GM21367 (cell line): Measurements from ENCODE around the gene WNT8B.

Source experiments
- ATAC-seq: cut with Tn5 transposase; IDR thresholded peaks from one replicate; pipeline ENCODE4 v1.9.1; 2021; ENCODE audit not compliant: unreplicated experiment

The WNT8B gene

GRCh38 chr10:100462709-100463108 is at the start of gene WNT8B:
TSS of gene WNT8B (plus strand) at chr10:100463009. CDS start at chr10:100463169, 160 bp downstream.
- no peak for ATAC-seq

- ATAC-seq, result no peak
These were observed 49.6 kb upstream of the WNT8B start for GRCh38 chr10:100413173-100413572.

GRCh38 chr10:100419911-100420449 is 42.8 kb upstream of the WNT8B start:
- no peak for ATAC-seq

- no peak for ATAC-seq
These were observed 35.4 kb upstream of the WNT8B start for GRCh38 chr10:100427374-100427773.

- peak; percentile 51 for ATAC-seq
These were observed 29.3 kb upstream of the WNT8B start for GRCh38 chr10:100433253-100434240.

GRCh38 chr10:100436255-100436654 is 26.6 kb upstream of the WNT8B start:
- no peak for ATAC-seq

GRCh38 chr10:100438674-100439315 is 24.0 kb upstream of the WNT8B start:
- ATAC-seq, result no peak

- ATAC-seq, result no peak
These were observed 20.3 kb upstream of the WNT8B start for GRCh38 chr10:100442548-100442947.

GRCh38 chr10:100446130-100446761 is 16.6 kb upstream of the WNT8B start:
- ATAC-seq, result no peak

GRCh38 chr10:100447663-100448062 is 15.1 kb upstream of the WNT8B start:
- ATAC-seq, result no peak

GRCh38 chr10:100448951-100449350 is 13.9 kb upstream of the WNT8B start:
- no peak for ATAC-seq

GRCh38 chr10:100468322-100468721 is 5.5 kb downstream of the WNT8B start:
- ATAC-seq, result no peak

GRCh38 chr10:100468978-100469377 is 6.2 kb downstream of the WNT8B start:
- no peak for ATAC-seq

GRCh38 chr10:100469756-100470155 is 6.9 kb downstream of the WNT8B start:
- no peak for ATAC-seq

- ATAC-seq, result no peak
These were observed 7.6 kb downstream of the WNT8B start for GRCh38 chr10:100470367-100470766.

- ATAC-seq, result no peak
These were observed 15.2 kb downstream of the WNT8B start for GRCh38 chr10:100477970-100478369.

- no peak for ATAC-seq
These were observed 16.2 kb downstream of the WNT8B start for GRCh38 chr10:100479037-100479436.

GRCh38 chr10:100480002-100480401 is 17.2 kb downstream of the WNT8B start:
- ATAC-seq, result no peak

GRCh38 chr10:100481462-100482081 is 18.8 kb downstream of the WNT8B start:
- peak; percentile 96 for ATAC-seq

GRCh38 chr10:100482181-100482833 is 19.5 kb downstream of the WNT8B start:
- no peak for ATAC-seq
